ENCODE results near the gene RRBP1. TPM values are rescaled to one million over a fixed set of nuclear protein-coding genes. Genes with fewer than 3 reads are reported as not detected.

RRBP1 gene
- total and polyA plus RNA-seq, 2 donors (not counting 3 experiments of a cell fraction or from before 2014, with no cell fraction given): 50.3 to 236 TPM

DNA sequence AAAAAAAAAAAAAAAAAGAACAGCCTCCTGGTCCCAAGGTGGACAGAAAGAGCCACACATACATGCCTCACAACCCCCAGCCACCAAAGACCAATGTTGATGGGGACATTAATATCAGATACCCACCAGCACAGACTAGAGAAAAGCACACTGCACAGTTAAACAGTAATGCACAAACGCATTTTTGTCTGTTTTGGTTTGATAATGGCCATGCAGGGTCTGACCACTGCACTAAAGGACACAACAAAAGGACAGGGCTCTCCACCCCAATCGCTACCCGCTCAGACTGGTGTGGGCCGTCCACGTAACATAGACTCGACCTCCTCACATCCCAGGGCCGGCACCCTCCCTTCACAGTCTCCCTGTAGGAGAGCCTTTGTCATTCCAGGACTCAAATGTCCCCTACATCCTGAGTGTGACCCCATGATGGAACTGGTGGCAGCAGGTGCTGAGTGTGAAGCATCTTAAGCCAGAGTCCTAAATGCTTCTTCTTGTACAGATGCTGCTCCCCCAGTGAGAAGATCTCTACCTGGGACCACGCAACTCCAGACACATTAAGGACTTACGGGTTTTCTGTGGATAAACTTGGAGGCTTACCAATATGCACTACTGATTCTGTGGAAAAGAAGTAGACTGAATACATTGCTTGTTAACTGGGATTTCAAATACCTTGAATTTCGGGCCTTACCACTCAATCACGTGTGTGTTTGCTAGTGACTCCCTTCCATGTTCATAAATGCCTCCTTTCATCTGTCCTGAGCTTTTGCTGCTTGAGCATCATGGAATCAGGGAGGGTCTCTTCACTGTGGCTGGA is 28.0 kb downstream of the RRBP1 start:
- Histone ChIP-seq H4K20me1 (replicated peaks; ENCODE audit: control insufficient read depth, extremely low read depth, insufficient read depth, low read length) (no peaks in the 10 kb centered on the region), H3K4me2 (ENCODE audit: insufficient read depth, low read length) (no peak overlapping the region), H2AFZ (ENCODE audit: low read depth, low read length) (no peak overlapping the region), H3K4me1 (ENCODE audit: control insufficient read depth, extremely low read depth, insufficient read depth, low read length) (peaks cover 5% of the 10 kb centered on the region), H3K27ac (ENCODE audit: insufficient read depth, low read depth, low read length) (no peak overlapping the region), H3K4me3 (replicated peaks in 1 of 3; ENCODE audit: insufficient read depth in 1 of 3, low read depth in 1 of 3, low read length in 3 of 3) (no peak overlapping the region), H3K79me2 (ENCODE audit: control insufficient read depth, insufficient read depth, low read length) (peaks cover 48% of the 10 kb centered on the region), H3K9me1 (replicated peaks; ENCODE audit: control insufficient read depth, extremely low read depth, insufficient read depth, low read length) (no peaks in the 10 kb centered on the region), H3K27me3 (ENCODE audit: control insufficient read depth in 2 of 2, insufficient read depth in 2 of 2, low read length in 2 of 2) (no peaks in the 10 kb centered on the region), H3K9me3 (replicated peaks; ENCODE audit: control insufficient read depth, insufficient read depth, low read length) (no peaks in the 10 kb centered on the region), H3K9ac (replicated peaks; ENCODE audit: extremely low read depth, insufficient read depth, low read length) (no peak overlapping the region), H3K36me3 (ENCODE audit: control insufficient read depth in 2 of 2, extremely low read depth in 1 of 2, insufficient read depth in 2 of 2, low read length in 2 of 2) (peaks cover 18 to 28% of the 10 kb centered on the region in 2 experiments)
- ChIA-PET POLR2A (interaction anchor here (0.6 kb wide), 1 partner anchor 484 kb away, joined by 3 read pairs; no protein-coding TSS in a partner anchor), CTCF (interaction anchor here (0.7 to 3.8 kb wide), 18 partner anchors 8 to 342 kb away, joined by 3 to 51 read pairs (median 4); partner anchors contain the start of gene RRBP1)
- TF ChIP-seq POLR2A (IDR thresholded peaks at IDR 0.05; ENCODE audit: low read depth, low read length) (no peak), POLR2AphosphoS5 (IDR thresholded peaks at IDR 0.05; ENCODE audit: insufficient read depth, low read depth, low read length) (no peak), GATA2 (IDR thresholded peaks at IDR 0.05; ENCODE audit: insufficient read depth, insufficient read length, low read depth, low read length) (no peak), MYC (IDR thresholded peaks at IDR 0.05; ENCODE audit: low read depth, low read length) (no peak), EZH2 (IDR thresholded peaks at IDR 0.05; ENCODE audit: borderline replicate concordance, low read depth, low read length, severe bottlenecking) (no peak), JUN (IDR thresholded peaks at IDR 0.05; ENCODE audit: borderline replicate concordance, insufficient read depth, insufficient read length, low read depth) (no peak), FOS (IDR thresholded peaks at IDR 0.05; ENCODE audit: borderline replicate concordance, insufficient read depth, low read length) (no peak)
- TF ChIP-seq, protein P1, sequence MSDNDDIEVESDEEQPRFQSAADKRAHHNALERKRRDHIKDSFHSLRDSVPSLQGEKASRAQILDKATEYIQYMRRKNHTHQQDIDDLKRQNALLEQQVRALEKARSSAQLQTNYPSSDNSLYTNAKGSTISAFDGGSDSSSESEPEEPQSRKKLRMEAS (IDR thresholded peaks at IDR 0.05; ENCODE audit: insufficient read depth, insufficient read length): no peak
- TF ChIP-seq, protein P2, sequence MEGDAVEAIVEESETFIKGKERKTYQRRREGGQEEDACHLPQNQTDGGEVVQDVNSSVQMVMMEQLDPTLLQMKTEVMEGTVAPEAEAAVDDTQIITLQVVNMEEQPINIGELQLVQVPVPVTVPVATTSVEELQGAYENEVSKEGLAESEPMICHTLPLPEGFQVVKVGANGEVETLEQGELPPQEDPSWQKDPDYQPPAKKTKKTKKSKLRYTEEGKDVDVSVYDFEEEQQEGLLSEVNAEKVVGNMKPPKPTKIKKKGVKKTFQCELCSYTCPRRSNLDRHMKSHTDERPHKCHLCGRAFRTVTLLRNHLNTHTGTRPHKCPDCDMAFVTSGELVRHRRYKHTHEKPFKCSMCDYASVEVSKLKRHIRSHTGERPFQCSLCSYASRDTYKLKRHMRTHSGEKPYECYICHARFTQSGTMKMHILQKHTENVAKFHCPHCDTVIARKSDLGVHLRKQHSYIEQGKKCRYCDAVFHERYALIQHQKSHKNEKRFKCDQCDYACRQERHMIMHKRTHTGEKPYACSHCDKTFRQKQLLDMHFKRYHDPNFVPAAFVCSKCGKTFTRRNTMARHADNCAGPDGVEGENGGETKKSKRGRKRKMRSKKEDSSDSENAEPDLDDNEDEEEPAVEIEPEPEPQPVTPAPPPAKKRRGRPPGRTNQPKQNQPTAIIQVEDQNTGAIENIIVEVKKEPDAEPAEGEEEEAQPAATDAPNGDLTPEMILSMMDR (IDR thresholded peaks at IDR 0.05; ENCODE audit: extremely low read depth in 1 of 2, insufficient read depth in 1 of 2, low read depth in 1 of 2, low read length in 2 of 2): no peak
- dilution Hi-C loops (cut with MboI; ENCODE audit: extremely low pct_ligation_motif_present, low sequenced_read_pairs): no loop called here
- intact Hi-C loops (cut with micrococcal nuclease): no loop called here
- DNase-seq (ENCODE audit: low read depth, low spot score) (no peak), FAIRE-seq (no peak)
- BruUV-seq (replicated peaks): no TSS peak
